ENCODE measurements around the gene PLCB1. TPM values are rescaled to one million over a fixed set of nuclear protein-coding genes. Genes with fewer than 3 reads are reported as not detected.

PLCB1 gene
- total and polyA plus RNA-seq, 2 donors (not counting 3 experiments of a cell fraction or from before 2014, with no cell fraction given) = 10.2 to 53.4 TPM

DNA sequence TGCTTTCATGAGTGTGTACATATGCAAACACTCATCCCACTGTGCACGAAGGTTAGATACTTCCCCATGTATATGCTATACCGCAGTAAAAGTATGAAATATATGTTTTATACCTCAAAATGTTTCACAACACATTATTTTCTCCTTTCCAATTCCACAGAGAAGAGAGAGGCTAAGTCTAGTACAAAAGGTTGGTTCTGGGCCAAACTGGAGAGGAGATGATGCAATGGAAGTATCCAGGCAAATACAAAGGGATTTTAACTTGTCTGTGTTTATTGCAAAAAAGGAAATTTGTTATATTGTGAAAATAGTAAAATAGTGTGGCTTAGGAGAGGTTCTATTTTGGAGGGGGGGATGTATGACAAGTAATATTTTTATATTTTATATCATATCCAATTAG lies 112.6 kb downstream of the PLCB1 start:
- Histone ChIP-seq H3K4me1 (ENCODE audit: control insufficient read depth, extremely low read depth, insufficient read depth, low read length) (peaks cover 10% of the 10 kb centered on the region), H3K27ac (ENCODE audit: insufficient read depth, low read depth, low read length) (no peak overlapping the region), H3K27me3 (ENCODE audit: control insufficient read depth in 2 of 2, insufficient read depth in 2 of 2, low read length in 2 of 2) (no peaks in the 10 kb centered on the region), H3K4me2 (ENCODE audit: insufficient read depth, low read length) (peak overlapping the region; percentile 19), H3K36me3 (ENCODE audit: control insufficient read depth in 2 of 2, extremely low read depth in 1 of 2, insufficient read depth in 2 of 2, low read length in 2 of 2) (no peaks in the 10 kb centered on the region), H3K9me1 (replicated peaks; ENCODE audit: control insufficient read depth, extremely low read depth, insufficient read depth, low read length) (no peaks in the 10 kb centered on the region), H3K79me2 (ENCODE audit: control insufficient read depth, insufficient read depth, low read length) (no peaks in the 10 kb centered on the region), H3K9me3 (replicated peaks; ENCODE audit: control insufficient read depth, insufficient read depth, low read length) (no peaks in the 10 kb centered on the region), H3K9ac (replicated peaks; ENCODE audit: extremely low read depth, insufficient read depth, low read length) (no peak overlapping the region), H2AFZ (ENCODE audit: low read depth, low read length) (peak overlapping the region; percentile 7), H3K4me3 (replicated peaks in 1 of 3; ENCODE audit: insufficient read depth in 1 of 3, low read depth in 1 of 3, low read length in 3 of 3) (no peak overlapping the region), H4K20me1 (replicated peaks; ENCODE audit: control insufficient read depth, extremely low read depth, insufficient read depth, low read length) (no peaks in the 10 kb centered on the region)
- DNase-seq (ENCODE audit: low read depth, low spot score) = peak; percentile 87
- CTCF ChIA-PET = no interaction called here
- FAIRE-seq = peak; percentile 67
- POLR2A ChIA-PET = no interaction called here
- TF ChIP-seq EZH2 (IDR thresholded peaks at IDR 0.05; ENCODE audit: borderline replicate concordance, low read depth, low read length, severe bottlenecking) (no peak), CTCF (IDR thresholded peaks at IDR 0.05; ENCODE audit: extremely low read depth in 1 of 2, insufficient read depth in 1 of 2, low read depth in 1 of 2, low read length in 2 of 2) (no peak), FOS (IDR thresholded peaks at IDR 0.05; ENCODE audit: borderline replicate concordance, insufficient read depth, low read length) (no peak), JUN (IDR thresholded peaks at IDR 0.05; ENCODE audit: borderline replicate concordance, insufficient read depth, insufficient read length, low read depth) (peak; percentile 24), POLR2AphosphoS5 (IDR thresholded peaks at IDR 0.05; ENCODE audit: insufficient read depth, low read depth, low read length) (no peak)
- BruUV-seq (replicated peaks) = no TSS peak
- intact Hi-C loops (cut with micrococcal nuclease) = no loop called here
- dilution Hi-C loops (cut with MboI; ENCODE audit: extremely low pct_ligation_motif_present, low sequenced_read_pairs) = no loop called here

- no peak overlapping the region for H3K27ac ChIP-seq (ENCODE audit: insufficient read depth, low read depth, low read length)
- DNase-seq (ENCODE audit: low read depth, low spot score) (no peak), FAIRE-seq (no peak)
- no peak overlapping the region for H3K9ac ChIP-seq (replicated peaks; ENCODE audit: extremely low read depth, insufficient read depth, low read length)
- BruUV-seq (replicated peaks) = no TSS peak
- no peak overlapping the region for H2AFZ ChIP-seq (ENCODE audit: low read depth, low read length)
- no peaks in the 10 kb centered on the region for H3K79me2 ChIP-seq (ENCODE audit: control insufficient read depth, insufficient read depth, low read length)
- POLR2A ChIA-PET = no interaction called here
- no peak overlapping the region for H3K4me2 ChIP-seq (ENCODE audit: insufficient read depth, low read length)
- dilution Hi-C loops (cut with MboI; ENCODE audit: extremely low pct_ligation_motif_present, low sequenced_read_pairs) = no loop called here
- no peaks in the 10 kb centered on the region for H3K27me3 ChIP-seq (ENCODE audit: control insufficient read depth in 2 of 2, insufficient read depth in 2 of 2, low read length in 2 of 2)
- no peaks in the 10 kb centered on the region for H4K20me1 ChIP-seq (replicated peaks; ENCODE audit: control insufficient read depth, extremely low read depth, insufficient read depth, low read length)
- H3K36me3 ChIP-seq (ENCODE audit: control insufficient read depth in 2 of 2, extremely low read depth in 1 of 2, insufficient read depth in 2 of 2, low read length in 2 of 2) = no peaks in the 10 kb centered on the region
- no peaks in the 10 kb centered on the region for H3K9me1 ChIP-seq (replicated peaks; ENCODE audit: control insufficient read depth, extremely low read depth, insufficient read depth, low read length)
- intact Hi-C loops (cut with micrococcal nuclease) = no loop called here
- H3K4me3 ChIP-seq (replicated peaks in 1 of 3; ENCODE audit: insufficient read depth in 1 of 3, low read depth in 1 of 3, low read length in 3 of 3) = no peak overlapping the region
- CTCF ChIA-PET = interaction anchor here (0.7 to 2.1 kb wide), 3 partner anchors 17 to 476 kb away, joined by 3 to 5 read pairs (median 3); partner anchors contain the start of gene PLCB1
- peaks cover 10% of the 10 kb centered on the region for H3K4me1 ChIP-seq (ENCODE audit: control insufficient read depth, extremely low read depth, insufficient read depth, low read length)
- TF ChIP-seq POLR2AphosphoS5 (IDR thresholded peaks at IDR 0.05; ENCODE audit: insufficient read depth, low read depth, low read length) (no peak), JUN (IDR thresholded peaks at IDR 0.05; ENCODE audit: borderline replicate concordance, insufficient read depth, insufficient read length, low read depth) (no peak), MYC (IDR thresholded peaks at IDR 0.05; ENCODE audit: low read depth, low read length) (no peak), POLR2A (IDR thresholded peaks at IDR 0.05; ENCODE audit: low read depth, low read length) (no peak), GATA2 (IDR thresholded peaks at IDR 0.05; ENCODE audit: insufficient read depth, insufficient read length, low read depth, low read length) (no peak), EZH2 (IDR thresholded peaks at IDR 0.05; ENCODE audit: borderline replicate concordance, low read depth, low read length, severe bottlenecking) (no peak), CTCF (IDR thresholded peaks at IDR 0.05; ENCODE audit: extremely low read depth in 1 of 2, insufficient read depth in 1 of 2, low read depth in 1 of 2, low read length in 2 of 2) (no peak), FOS (IDR thresholded peaks at IDR 0.05; ENCODE audit: borderline replicate concordance, insufficient read depth, low read length) (no peak), MAX (IDR thresholded peaks at IDR 0.05; ENCODE audit: insufficient read depth, insufficient read length) (no peak)
- no peaks in the 10 kb centered on the region for H3K9me3 ChIP-seq (replicated peaks; ENCODE audit: control insufficient read depth, insufficient read depth, low read length)
These were observed 114.1 kb downstream of the PLCB1 start for GRCh38 chr20:8246153-8246552.
